ENCODE measurements around the gene ANKRD17. TPM values are rescaled to one million over a fixed set of nuclear protein-coding genes. Genes with fewer than 3 reads are reported as not detected.
A peak's percentile ranks its signal among the peaks of the same experiment; 100 is the strongest.

ANKRD17 gene
- total RNA-seq, 2 experiments from 2014 or later = 58.4 to 63.7 TPM

DNA sequence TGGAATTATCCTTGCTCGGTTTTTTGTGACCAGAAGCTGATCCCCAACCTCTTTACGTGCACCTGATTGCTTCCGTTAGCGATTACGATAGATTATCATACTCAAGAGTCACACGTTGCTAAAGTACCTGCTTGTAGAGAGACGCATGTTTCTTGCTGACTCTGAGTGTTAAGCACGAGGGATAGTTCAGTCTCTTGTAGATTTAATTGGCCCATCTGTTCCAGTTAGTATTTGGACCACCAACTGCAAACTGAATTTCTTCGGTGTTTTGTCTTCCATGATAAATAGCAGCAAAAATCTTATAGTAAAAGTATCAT, 188.6 kb downstream of the ANKRD17 start:
- CTCF ChIA-PET = interaction anchor here (0.6 to 1.6 kb wide), 3 partner anchors 10 to 669 kb away, joined by 3 to 7 read pairs (median 3); no protein-coding TSS in a partner anchor
- H3K36me3 Mint-ChIP-seq (ENCODE audit: low read depth) = peaks cover 10% of the 10 kb centered on the region
- H3K27me3 Mint-ChIP-seq = no peaks in the 10 kb centered on the region
- no peak for DNase-seq
- intact Hi-C loops (cut with DNase I, micrococcal nuclease) = no loop called here
- H3K4me3 Mint-ChIP-seq = peak overlapping the region; percentile 84
- POLR2A ChIA-PET = interaction anchor here (0.7 to 1.1 kb wide), 2 partner anchors 45 to 188 kb away, joined by 3 read pairs; partner anchors contain the start of gene ANKRD17
- H3K4me1 Mint-ChIP-seq = peaks cover 32% of the 10 kb centered on the region
- H3K27ac Mint-ChIP-seq = peak overlapping the region; percentile 100
- no peaks in the 10 kb centered on the region for H3K9me3 Mint-ChIP-seq (ENCODE audit: low read depth)
- peak; percentile 25 for ATAC-seq

DNA sequence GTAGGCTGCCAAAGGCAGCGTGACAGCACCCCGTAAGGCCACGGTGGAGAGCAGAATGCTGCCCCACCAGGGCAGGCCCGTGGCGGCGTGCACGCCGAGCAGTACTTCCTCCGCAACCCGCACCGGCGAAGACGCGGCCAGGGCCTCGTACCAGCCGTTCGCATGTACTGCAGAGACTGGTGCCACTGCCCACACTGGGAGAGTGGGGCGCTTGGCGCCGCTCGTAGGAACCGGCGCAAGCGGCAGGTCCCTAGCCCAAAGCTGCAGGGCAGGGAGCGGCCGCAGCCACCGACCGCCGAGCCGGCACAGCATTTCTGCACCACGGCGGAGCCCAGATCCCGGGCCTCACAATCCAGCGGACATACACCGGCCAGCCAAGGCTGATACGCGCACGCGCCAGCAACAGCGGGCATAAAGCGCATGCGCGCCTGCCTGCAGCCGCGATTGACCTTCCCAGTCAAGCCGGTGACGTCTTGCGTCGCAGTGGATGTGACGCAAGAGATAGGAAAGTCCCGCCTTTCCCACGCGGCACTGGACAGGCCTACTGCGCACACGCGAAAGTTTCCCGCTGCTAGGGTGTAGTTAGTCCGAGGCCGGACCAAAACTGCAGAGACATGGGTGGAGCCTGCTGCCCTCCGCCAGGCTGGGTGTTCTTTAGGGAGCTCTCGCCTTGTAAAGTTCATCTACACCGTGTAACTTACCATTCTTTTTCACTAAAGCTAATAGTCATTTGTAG, 189.1 kb downstream of the ANKRD17 start, which contains the start of gene COX18:
TSS of gene COX18 (minus strand) at position 379 of the 736 bp plus-strand sequence. CDS start at position 312, 67 bp downstream.
- CTCF ChIA-PET = interaction anchor here (0.6 to 1.6 kb wide), 3 partner anchors 10 to 669 kb away, joined by 3 to 7 read pairs (median 3); no protein-coding TSS in a partner anchor
- peaks cover 15% of the 10 kb centered on the region for H3K36me3 Mint-ChIP-seq (ENCODE audit: low read depth)
- H3K4me1 Mint-ChIP-seq = peaks cover 34% of the 10 kb centered on the region
- no peaks in the 10 kb centered on the region for H3K9me3 Mint-ChIP-seq (ENCODE audit: low read depth)
- H3K27ac Mint-ChIP-seq = peak within 1 kb of the TSS; percentile 100
- peak; percentile 96 for DNase-seq
- ATAC-seq = peak; percentile 77
- intact Hi-C loops (cut with DNase I, micrococcal nuclease) = loop anchor here (1.0 to 5.0 kb wide), 4 partner anchors 154 to 1088 kb away; partner anchors contain the start of genes ANKRD17 (in 1 of the 2) and MTHFD2L (in 1 of the 2)
- POLR2A ChIA-PET = interaction anchor here (0.7 to 1.1 kb wide), 2 partner anchors 45 to 189 kb away, joined by 3 read pairs; partner anchors contain the start of gene ANKRD17
- H3K4me3 Mint-ChIP-seq = peak within 1 kb of the TSS; percentile 84
- H3K27me3 Mint-ChIP-seq = no peaks in the 10 kb centered on the region

DNA sequence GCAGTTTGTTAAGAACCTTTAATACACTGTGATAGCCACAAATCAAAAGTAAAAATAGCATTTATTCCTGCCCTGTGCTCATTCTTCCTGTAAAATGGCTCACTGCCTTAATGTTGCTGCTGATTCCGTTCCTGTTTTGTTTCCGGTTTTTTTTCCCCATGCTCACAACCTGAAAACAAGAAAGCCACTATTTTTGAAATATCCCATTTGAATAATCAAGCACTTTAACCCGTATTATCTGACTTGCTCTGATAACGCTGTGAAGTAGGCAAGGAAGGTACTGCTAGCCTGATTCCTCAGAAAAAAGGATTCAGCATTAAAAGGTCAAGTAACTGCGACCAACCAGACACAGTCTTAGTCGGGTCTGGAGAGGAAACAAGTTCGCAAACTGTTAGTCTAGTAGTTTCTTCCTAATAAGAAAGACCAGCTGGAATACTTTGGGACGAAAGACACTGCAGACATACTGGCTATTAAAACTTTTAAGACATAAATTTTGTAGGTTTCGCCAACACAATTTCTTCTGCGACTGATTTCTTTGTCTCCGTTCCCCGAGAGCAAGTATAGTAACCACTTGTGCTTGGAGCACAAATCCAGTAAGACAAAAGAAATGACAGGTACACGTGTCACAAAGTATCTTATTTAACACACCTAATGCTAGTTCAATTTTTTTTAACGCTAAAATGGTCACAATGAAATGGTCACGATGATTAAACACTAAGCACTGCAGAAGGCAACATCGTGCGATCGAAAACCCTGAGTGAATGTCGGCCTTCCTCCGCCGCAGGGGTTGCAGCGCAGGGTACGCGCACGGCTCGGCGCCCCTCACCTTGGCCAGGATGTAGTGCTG, 189.9 kb downstream of the ANKRD17 start:
- intact Hi-C loops (cut with DNase I, micrococcal nuclease) = loop anchor here (1.0 to 5.0 kb wide), 4 partner anchors 155 to 1089 kb away; partner anchors contain the start of genes ANKRD17 (in 1 of the 2) and MTHFD2L (in 1 of the 2)
- H3K36me3 Mint-ChIP-seq (ENCODE audit: low read depth) = peaks cover 20% of the 10 kb centered on the region
- CTCF ChIA-PET = interaction anchor here (0.5 to 2.0 kb wide), 2 partner anchors 13 to 158 kb away, joined by 3 to 4 read pairs; no protein-coding TSS in a partner anchor
- H3K27me3 Mint-ChIP-seq = no peaks in the 10 kb centered on the region
- peak; percentile 5 for ATAC-seq
- H3K4me3 Mint-ChIP-seq = peak overlapping the region; percentile 84
- H3K27ac Mint-ChIP-seq = peak overlapping the region; percentile 100
- H3K4me1 Mint-ChIP-seq = peaks cover 39% of the 10 kb centered on the region
- no peaks in the 10 kb centered on the region for H3K9me3 Mint-ChIP-seq (ENCODE audit: low read depth)
- POLR2A ChIA-PET = interaction anchor here (1.4 kb wide), 1 partner anchor 189 kb away, joined by 8 read pairs; no protein-coding TSS in a partner anchor
- peak; percentile 19 for DNase-seq

DNA sequence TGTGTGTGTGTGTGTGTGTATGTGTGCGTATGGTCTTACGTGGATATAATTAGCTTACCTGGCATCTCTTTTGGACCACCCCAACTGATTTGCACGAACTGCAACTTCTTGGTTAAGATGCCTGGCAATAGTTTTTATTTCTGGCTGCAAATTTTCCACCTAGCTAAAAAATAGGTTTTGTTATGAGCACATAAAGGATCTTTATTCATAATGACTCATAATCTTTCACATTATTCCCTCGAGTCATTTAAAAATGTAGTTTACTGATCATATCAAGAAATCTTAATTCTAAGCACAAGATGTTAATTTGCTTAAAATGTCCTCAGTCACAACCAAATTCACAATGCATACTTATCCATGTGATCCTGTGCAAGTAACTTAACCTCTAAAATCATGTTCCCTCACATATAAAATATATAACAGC, 190.6 kb downstream of the ANKRD17 start:
- H3K36me3 Mint-ChIP-seq (ENCODE audit: low read depth) = peaks cover 23% of the 10 kb centered on the region
- ChIA-PET CTCF (interaction anchor here (0.5 to 2.0 kb wide), 4 partner anchors 13 to 191 kb away, joined by 3 to 4 read pairs (median 3); partner anchors contain the start of gene ANKRD17), POLR2A (interaction anchor here (1.4 kb wide), 1 partner anchor 190 kb away, joined by 8 read pairs; no protein-coding TSS in a partner anchor)
- DNase-seq = peak; percentile 41
- ATAC-seq = peak; percentile 7
- peak overlapping the region; percentile 84 for H3K4me3 Mint-ChIP-seq
- no peaks in the 10 kb centered on the region for H3K27me3 Mint-ChIP-seq
- intact Hi-C loops (cut with DNase I, micrococcal nuclease) = loop anchor here in 1 of 2 experiments (5.0 kb wide), 1 partner anchor 1089 kb away; the partner anchor contains the start of gene MTHFD2L
- H3K9me3 Mint-ChIP-seq (ENCODE audit: low read depth) = no peaks in the 10 kb centered on the region
- peak overlapping the region; percentile 100 for H3K27ac Mint-ChIP-seq
- peaks cover 39% of the 10 kb centered on the region for H3K4me1 Mint-ChIP-seq

DNA sequence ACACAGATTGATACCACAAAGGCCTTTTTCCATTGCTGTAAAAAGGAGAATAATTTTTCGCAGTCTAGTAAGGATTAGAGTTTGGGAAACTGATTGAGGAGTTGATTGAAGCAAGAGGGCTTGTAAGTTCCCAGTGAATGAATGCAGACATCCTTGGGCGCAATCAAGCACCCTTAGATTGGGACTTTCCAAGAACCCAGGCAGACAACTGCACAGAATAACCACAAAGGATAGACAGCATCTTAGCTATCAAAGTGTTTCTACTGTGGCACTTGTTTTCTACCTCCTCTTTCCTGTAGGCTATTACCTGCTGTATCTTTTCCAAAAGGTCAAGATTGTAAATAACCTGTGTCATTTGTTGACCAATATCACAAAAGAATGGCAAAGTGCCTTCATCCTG, 191.7 kb downstream of the ANKRD17 start:
- intact Hi-C loops (cut with DNase I, micrococcal nuclease) = loop anchor here in 1 of 2 experiments (5.0 kb wide), 1 partner anchor 1090 kb away; the partner anchor contains the start of gene MTHFD2L
- peak; percentile 31 for DNase-seq
- CTCF ChIA-PET = interaction anchor here (0.7 to 2.0 kb wide), 3 partner anchors 12 to 61 kb away, joined by 3 to 4 read pairs (median 4); no protein-coding TSS in a partner anchor

DNA sequence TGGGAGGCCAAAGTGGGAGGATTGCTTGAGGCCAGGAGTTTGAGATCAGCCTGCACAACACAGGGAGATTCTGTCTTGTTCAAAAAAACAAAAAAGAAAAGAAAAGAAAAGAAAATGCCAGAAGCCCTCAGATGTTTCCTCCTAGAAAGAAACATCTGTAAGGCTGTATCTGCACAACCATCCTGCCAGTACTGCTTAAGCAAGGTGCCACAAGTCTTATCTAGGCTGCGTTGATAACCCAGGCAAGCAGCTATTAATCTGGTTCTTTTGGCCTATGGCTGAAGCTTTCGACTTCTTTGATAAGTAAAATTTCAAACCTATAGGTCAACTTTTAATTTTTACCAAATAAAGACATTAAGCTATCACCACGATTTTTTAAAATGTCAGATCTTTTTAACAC, 192.2 kb downstream of the ANKRD17 start:
- H3K4me3 Mint-ChIP-seq = peak overlapping the region; percentile 22
- ATAC-seq (no peak), DNase-seq (no peak)
- peaks cover 33% of the 10 kb centered on the region for H3K36me3 Mint-ChIP-seq (ENCODE audit: low read depth)
- peak overlapping the region; percentile 88 for H3K27ac Mint-ChIP-seq
- POLR2A ChIA-PET = interaction anchor here (0.6 kb wide), 1 partner anchor 20 kb away, joined by 3 read pairs; no protein-coding TSS in a partner anchor
- CTCF ChIA-PET = interaction anchor here (0.7 to 2.0 kb wide), 3 partner anchors 11 to 62 kb away, joined by 3 to 4 read pairs (median 4); no protein-coding TSS in a partner anchor
- intact Hi-C loops (cut with DNase I, micrococcal nuclease) = loop anchor here in 1 of 2 experiments (5.0 kb wide), 1 partner anchor 1091 kb away; the partner anchor contains the start of gene MTHFD2L
- H3K4me1 Mint-ChIP-seq = peaks cover 36% of the 10 kb centered on the region
- no peaks in the 10 kb centered on the region for H3K9me3 Mint-ChIP-seq (ENCODE audit: low read depth)
- H3K27me3 Mint-ChIP-seq = no peaks in the 10 kb centered on the region

More for the DNA sequence above, 191.7 kb downstream of the ANKRD17 start:
- H3K36me3 Mint-ChIP-seq (ENCODE audit: low read depth) = peaks cover 29% of the 10 kb centered on the region
- peak overlapping the region; percentile 82 for H3K27ac Mint-ChIP-seq
- H3K4me3 Mint-ChIP-seq = peak overlapping the region; percentile 84
- POLR2A ChIA-PET = no interaction called here
- peaks cover 36% of the 10 kb centered on the region for H3K4me1 Mint-ChIP-seq
- H3K27me3 Mint-ChIP-seq = no peaks in the 10 kb centered on the region
- H3K9me3 Mint-ChIP-seq (ENCODE audit: low read depth) = no peaks in the 10 kb centered on the region
- no peak for ATAC-seq

DNA sequence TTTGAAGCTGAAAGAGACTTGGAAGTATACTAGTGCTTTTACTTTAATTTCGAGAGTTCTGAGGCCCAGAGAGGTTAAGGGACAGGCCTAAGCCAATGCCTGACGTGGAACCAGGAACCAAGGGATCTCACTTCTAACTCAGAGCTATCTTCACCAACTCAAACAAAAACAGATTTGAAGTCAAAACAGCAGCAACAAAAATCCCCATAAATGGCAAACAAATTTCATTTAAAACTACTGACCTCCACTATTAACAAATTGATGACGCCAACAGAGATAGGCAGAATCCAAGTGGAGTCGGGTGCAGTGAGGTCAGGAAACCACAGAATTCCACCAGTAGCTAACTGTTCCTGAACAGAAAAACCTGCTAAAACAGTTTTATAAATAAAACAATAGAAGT, 194.1 kb downstream of the ANKRD17 start:
- ATAC-seq (no peak), DNase-seq (no peak)
- H3K9me3 Mint-ChIP-seq (ENCODE audit: low read depth) = no peaks in the 10 kb centered on the region
- no peak overlapping the region for H3K4me3 Mint-ChIP-seq
- H3K27ac Mint-ChIP-seq = peak overlapping the region; percentile 51
- POLR2A ChIA-PET = no interaction called here
- CTCF ChIA-PET = interaction anchor here (1.3 to 1.4 kb wide), 2 partner anchors 47 to 83 kb away, joined by 3 read pairs; no protein-coding TSS in a partner anchor
- intact Hi-C loops (cut with DNase I, micrococcal nuclease) = no loop called here
- H3K4me1 Mint-ChIP-seq = peaks cover 30% of the 10 kb centered on the region
- H3K36me3 Mint-ChIP-seq (ENCODE audit: low read depth) = peaks cover 36% of the 10 kb centered on the region
- H3K27me3 Mint-ChIP-seq = no peaks in the 10 kb centered on the region

DNA sequence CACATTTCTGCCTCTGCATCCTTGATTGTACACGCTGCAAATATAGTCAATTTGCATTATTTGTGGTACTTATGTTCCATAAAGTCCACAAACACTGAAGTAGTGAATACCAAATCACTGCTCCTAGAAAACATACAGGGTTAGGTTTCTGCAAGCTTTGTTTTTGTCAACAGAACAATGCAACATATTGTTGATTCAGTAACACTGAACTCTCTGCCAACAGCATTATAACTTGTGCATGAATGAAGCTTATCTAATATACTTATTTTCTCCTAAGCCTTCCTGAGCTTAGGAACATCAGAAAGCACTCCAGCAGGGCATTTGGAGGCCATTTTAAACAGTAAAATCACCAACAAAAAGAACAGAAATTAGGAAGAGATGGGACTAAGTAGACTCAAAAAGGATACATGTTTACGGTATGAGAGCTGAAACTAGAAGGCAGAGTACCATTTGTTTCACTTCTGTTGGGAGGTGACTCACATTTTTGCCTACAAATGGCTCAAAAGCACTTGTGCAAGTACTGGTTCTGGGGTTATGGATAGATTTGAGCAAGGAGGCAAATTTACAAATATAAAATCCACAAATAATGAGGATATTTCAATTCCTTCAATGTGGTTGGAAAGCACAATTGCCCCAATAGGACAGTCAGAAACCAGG, 203.2 kb downstream of the ANKRD17 start:
- POLR2A ChIA-PET = no interaction called here
- CTCF ChIA-PET = interaction anchor here (0.6 to 1.2 kb wide), 2 partner anchors 12 to 368 kb away, joined by 3 to 4 read pairs; no protein-coding TSS in a partner anchor
- Mint-ChIP-seq H3K9me3 (ENCODE audit: low read depth) (no peaks in the 10 kb centered on the region), H3K4me1 (peaks cover 18% of the 10 kb centered on the region), H3K36me3 (ENCODE audit: low read depth) (peaks cover 52% of the 10 kb centered on the region), H3K4me3 (no peak overlapping the region), H3K27me3 (no peaks in the 10 kb centered on the region), H3K27ac (peak overlapping the region; percentile 70)
- intact Hi-C loops (cut with DNase I, micrococcal nuclease) = no loop called here
- DNase-seq = no peak
- peak; percentile 90 for ATAC-seq

DNA sequence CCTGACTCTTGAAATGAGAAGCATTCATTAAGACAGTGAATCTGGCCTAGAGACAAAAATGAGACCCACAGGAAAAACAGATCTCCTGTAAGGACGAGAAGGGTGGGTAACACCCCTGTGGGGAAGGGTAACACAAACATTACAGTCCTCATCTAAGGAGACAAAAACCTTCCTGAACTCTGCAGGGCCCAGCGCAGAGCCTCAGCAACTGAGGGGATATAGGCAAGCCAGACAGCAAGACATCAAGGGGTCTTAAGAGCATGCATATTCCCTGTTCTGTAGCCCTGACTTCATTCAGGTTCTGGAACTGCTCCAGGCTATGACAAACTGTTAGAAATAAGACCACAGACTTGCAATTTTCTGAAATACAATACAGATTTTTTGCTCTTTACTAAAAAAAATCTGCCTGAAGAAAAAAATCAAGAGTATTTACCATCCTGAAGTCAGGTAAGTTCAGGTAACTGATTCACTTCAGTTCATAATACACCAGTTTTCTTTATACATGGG, 204.6 kb downstream of the ANKRD17 start:
- no peaks in the 10 kb centered on the region for H3K9me3 Mint-ChIP-seq (ENCODE audit: low read depth)
- no peak overlapping the region for H3K4me3 Mint-ChIP-seq
- ATAC-seq (no peak), DNase-seq (no peak)
- POLR2A ChIA-PET = no interaction called here
- H3K4me1 Mint-ChIP-seq = peaks cover 18% of the 10 kb centered on the region
- no peak overlapping the region for H3K27ac Mint-ChIP-seq
- intact Hi-C loops (cut with DNase I, micrococcal nuclease) = no loop called here
- H3K36me3 Mint-ChIP-seq (ENCODE audit: low read depth) = peaks cover 51% of the 10 kb centered on the region
- CTCF ChIA-PET = no interaction called here
- no peaks in the 10 kb centered on the region for H3K27me3 Mint-ChIP-seq

DNA sequence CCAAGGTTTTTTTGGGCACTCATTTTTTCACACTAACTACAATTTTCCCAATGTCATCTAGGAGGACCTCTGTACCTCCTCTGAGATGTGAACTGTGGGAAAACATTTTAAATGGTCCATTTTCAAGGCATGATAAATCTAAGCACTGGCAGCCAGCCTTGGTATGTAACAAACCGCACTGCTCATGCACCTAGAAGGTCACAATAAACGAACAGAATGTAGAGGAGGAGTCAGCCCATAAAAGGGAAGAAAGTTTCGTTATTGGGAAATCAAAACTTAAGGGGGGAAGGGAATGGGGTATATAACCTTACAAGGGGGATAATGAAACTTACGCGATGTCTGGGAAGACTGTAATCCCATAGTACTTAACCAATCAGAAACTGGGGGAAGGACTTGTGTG, 205.5 kb downstream of the ANKRD17 start:
- no peak for DNase-seq
- no peaks in the 10 kb centered on the region for H3K9me3 Mint-ChIP-seq (ENCODE audit: low read depth)
- CTCF ChIA-PET = no interaction called here

More for the DNA sequence above, 205.5 kb downstream of the ANKRD17 start:
- peaks cover 43% of the 10 kb centered on the region for H3K36me3 Mint-ChIP-seq (ENCODE audit: low read depth)
- no peaks in the 10 kb centered on the region for H3K27me3 Mint-ChIP-seq
- POLR2A ChIA-PET = no interaction called here
- no peak overlapping the region for H3K27ac Mint-ChIP-seq
- ATAC-seq = no peak
- H3K4me1 Mint-ChIP-seq = peaks cover 18% of the 10 kb centered on the region
- H3K4me3 Mint-ChIP-seq = no peak overlapping the region
- intact Hi-C loops (cut with DNase I, micrococcal nuclease) = no loop called here
